CD4-positive, alpha-beta memory T cell (primary cell): Measurements from ENCODE around the gene PLCL1. TPM values are rescaled to one million over a fixed set of nuclear protein-coding genes. Genes with fewer than 3 reads are reported as not detected.
A peak's percentile ranks its signal among the peaks of the same experiment; 100 is the strongest.

ENCODE experiments used
- CTCF ChIA-PET: fragments of 350-600 bp; sonication (Branson Sonifier 250); formaldehyde crosslinking; loops from one replicate; lab custom pipeline; 2021; ENCODE audit warnings: inconsistent platforms; ENCODE audit not compliant: partially characterized antibody; lab: Charles Lee
- POLR2A ChIA-PET: fragments of 350-600 bp; sonication (Branson Sonifier 250); formaldehyde crosslinking; loops from one replicate; lab custom pipeline; 2021; ENCODE audit not compliant: partially characterized antibody; lab: Charles Lee
- DNase-seq, 5 donors: peaks; one replicate each; pipeline versions ENCODE4 v3.0.0 to v3.0.0-alpha.2; 2020 to 2022; ENCODE audit warnings: mixed read lengths in 1 of 5
- H3K27ac ChIP-seq: one replicate; pipeline ENCODE4 v1.7.0; 2013; ENCODE audit warnings: low read depth, low read length
- H3K27me3 ChIP-seq: 2 replicates; pipeline ENCODE4 v1.7.0; 2013; ENCODE audit warnings: mild to moderate bottlenecking, low read length, moderate library complexity; ENCODE audit not compliant: insufficient read depth
- H3K36me3 ChIP-seq: 2 replicates; pipeline ENCODE4 v1.7.0; 2013; ENCODE audit warnings: mild to moderate bottlenecking, low read length, moderate library complexity; ENCODE audit not compliant: insufficient read depth
- H3K4me1 ChIP-seq: 2 replicates; pipeline ENCODE4 v1.7.0; 2013; ENCODE audit warnings: mild to moderate bottlenecking, low read length, moderate library complexity; ENCODE audit not compliant: insufficient read depth
- H3K4me3 ChIP-seq, 2 donors: one replicate each; pipeline ENCODE4 v1.7.0; 2013; ENCODE audit warnings: low read length in 2 of 2, mild to moderate bottlenecking in 1 of 2
- H3K9me3 ChIP-seq, 2 donors: one replicate each; pipeline ENCODE4 v1.7.0; 2013; ENCODE audit warnings: low read length in 2 of 2, control low read depth in 1 of 2; ENCODE audit not compliant: control insufficient read depth in 1 of 2
- H3K27ac Mint-ChIP-seq, 7 donors: one replicate each; pipeline ENCODE4 v1.8.0; 2020 to 2021; ENCODE audit warnings: mixed read lengths in 7 of 7, mild to moderate bottlenecking in 6 of 7, inconsistent platforms in 3 of 7, moderate library complexity in 3 of 7
- H3K27me3 Mint-ChIP-seq, 2 donors: one replicate each; pipeline ENCODE4 v1.8.0; 2020 to 2021; ENCODE audit warnings: mixed read lengths in 2 of 2
- H3K36me3 Mint-ChIP-seq, 2 donors: one replicate each; pipeline ENCODE4 v1.8.0; 2020 to 2021; ENCODE audit warnings: mixed read lengths in 2 of 2, inconsistent platforms in 1 of 2, mild to moderate bottlenecking in 1 of 2
- H3K4me1 Mint-ChIP-seq, 4 donors: one replicate each; pipeline ENCODE4 v1.8.0; 2020 to 2021; ENCODE audit warnings: mixed read lengths in 4 of 4, mild to moderate bottlenecking in 1 of 4
- H3K4me3 Mint-ChIP-seq, 8 donors: one replicate each; pipeline ENCODE4 v1.8.0; 2020 to 2021; ENCODE audit warnings: mixed read lengths in 8 of 8, mild to moderate bottlenecking in 7 of 8, moderate library complexity in 6 of 8, inconsistent platforms in 3 of 8
- H3K9me3 Mint-ChIP-seq, 8 donors: one replicate each; pipeline ENCODE4 v1.8.0; 2020 to 2021; ENCODE audit warnings: mixed read lengths in 8 of 8, mild to moderate bottlenecking in 5 of 8, inconsistent platforms in 3 of 8, moderate library complexity in 1 of 8
- intact Hi-C: fragments of 100-400 bp; cut with micrococcal nuclease; formaldehyde crosslinking; loops from one replicate; pipeline ENCODE4 v1.15.1; 2023
- polyA plus RNA-seq, 2 donors: library from polyadenylated mRNA; unstranded; fragments of 300-500 nt; fragmentation: Illumina TruSeq; gene quantifications; one replicate each; pipeline ENCODE4 v1.2.3, GENCODE V29; 2021
- total RNA-seq, 2 experiments: library from RNA; stranded (reverse); gene quantifications; one replicate each; pipeline ENCODE4 v1.2.3, GENCODE V29; 2021

PLCL1 gene
- total and polyA plus RNA-seq, 4 experiments from 2014 or later, result 5.5 to 17.6 (median 12.4) TPM

DNA sequence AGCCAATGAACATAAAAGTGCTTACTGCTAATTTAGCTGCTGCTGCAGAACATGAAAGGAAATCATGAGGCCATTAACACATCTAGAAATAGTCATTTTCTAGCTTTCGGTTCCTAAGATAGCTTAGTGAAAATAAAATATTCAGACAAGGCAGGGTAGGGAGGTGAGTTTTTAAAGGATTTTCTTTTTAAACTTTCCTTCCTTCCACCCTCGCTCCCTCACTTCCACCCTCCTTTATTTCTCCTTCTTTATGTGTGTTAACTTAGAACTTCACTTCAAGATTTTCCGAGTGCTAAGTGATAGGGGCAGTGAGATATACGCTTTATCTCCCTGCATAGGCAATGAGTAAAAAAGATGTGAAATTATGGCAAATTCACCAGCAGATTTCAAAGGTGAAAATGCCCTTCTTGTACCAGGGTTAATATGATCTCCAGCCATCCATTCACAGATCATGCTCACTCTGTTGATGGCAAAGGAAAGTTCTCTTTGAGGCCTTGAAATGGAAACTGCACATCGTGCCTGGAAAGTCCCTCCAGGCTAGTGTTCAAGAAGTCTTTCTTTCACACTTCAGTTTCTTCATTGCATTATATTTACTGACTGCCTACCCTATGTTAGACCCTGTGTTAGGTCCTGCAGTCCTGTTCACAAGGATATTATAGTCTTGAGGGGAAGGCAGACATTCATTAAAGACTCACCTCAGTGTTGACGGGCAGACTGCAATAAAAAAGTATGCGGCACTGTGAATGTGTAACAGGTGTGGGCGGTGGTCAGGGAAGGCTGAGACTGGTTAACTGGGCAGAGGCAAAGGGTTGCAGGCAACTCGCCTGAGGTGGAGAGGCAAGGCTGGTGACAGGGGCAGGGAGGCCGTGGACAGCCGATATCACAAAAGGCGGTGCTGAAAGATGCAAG is 200.8 kb downstream of the PLCL1 start:
- Mint-ChIP-seq H3K36me3 (peaks cover 16 to 23% of the 10 kb centered on the region in 2 donors), H3K9me3 (peaks cover 0 to 14% (median 7%) of the 10 kb centered on the region in 8 donors), H3K4me1 (peaks cover 30 to 50% (median 44%) of the 10 kb centered on the region in 4 donors), H3K4me3 (peak overlapping the region; percentile 70 to 86 (median 80)), H3K27me3 (no peaks in the 10 kb centered on the region), H3K27ac (peak overlapping the region; percentile 71 to 93 (median 90))
- H3K9me3 ChIP-seq, result no peaks in the 10 kb centered on the region
- intact Hi-C loops, result loop anchor here (5.0 kb wide), 2 partner anchors 37 to 122 kb away; no protein-coding TSS in a partner anchor
- H3K4me3 ChIP-seq, result no peak overlapping the region
- peak; percentile 12 to 55 (median 31) for DNase-seq
- peaks cover 36% of the 10 kb centered on the region for H3K4me1 ChIP-seq
- ChIA-PET CTCF (interaction anchor here (1.0 kb wide), 1 partner anchor 150 kb away, joined by 3 read pairs; no protein-coding TSS in a partner anchor), POLR2A (no interaction called here)
- H3K36me3 ChIP-seq, result no peaks in the 10 kb centered on the region
- peak overlapping the region; percentile 30 for H3K27ac ChIP-seq
- no peaks in the 10 kb centered on the region for H3K27me3 ChIP-seq

DNA sequence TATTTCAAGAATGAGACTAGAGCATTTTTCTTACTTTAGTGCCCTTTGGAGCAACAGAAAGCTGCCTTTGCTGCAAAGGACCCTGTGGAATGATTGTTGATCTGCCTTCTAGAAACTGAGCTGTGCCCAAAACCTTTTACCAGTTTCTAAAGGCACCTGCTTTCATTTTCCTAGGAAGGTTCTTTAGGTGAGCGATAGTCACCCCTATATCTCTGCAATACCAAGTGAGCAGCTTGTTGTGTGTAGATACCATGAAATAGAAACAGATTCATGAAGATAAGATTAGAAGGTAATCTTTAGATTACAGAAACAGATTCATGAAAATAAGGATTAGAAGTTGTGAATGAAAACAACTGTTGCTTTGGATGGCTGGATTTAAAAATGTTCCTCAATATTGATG is 202.3 kb downstream of the PLCL1 start:
- H3K9me3 ChIP-seq, result no peaks in the 10 kb centered on the region
- peaks cover 36% of the 10 kb centered on the region for H3K4me1 ChIP-seq
- intact Hi-C loops, result loop anchor here (5.0 kb wide), 2 partner anchors 36 to 121 kb away; no protein-coding TSS in a partner anchor
- CTCF ChIA-PET, result no interaction called here
- H3K27ac ChIP-seq, result peak overlapping the region; percentile 10
- H3K36me3 Mint-ChIP-seq, result peaks cover 21 to 30% of the 10 kb centered on the region in 2 donors
- no peak for DNase-seq
- no peaks in the 10 kb centered on the region for H3K27me3 Mint-ChIP-seq
- peaks cover 28 to 50% (median 41%) of the 10 kb centered on the region in 4 donors for H3K4me1 Mint-ChIP-seq
- no peak overlapping the region for H3K4me3 ChIP-seq
- H3K9me3 Mint-ChIP-seq, result peaks cover 0 to 25% (median 20%) of the 10 kb centered on the region in 8 donors
- no peaks in the 10 kb centered on the region for H3K36me3 ChIP-seq
- POLR2A ChIA-PET, result interaction anchor here (0.8 kb wide), 1 partner anchor 10 kb away, joined by 3 read pairs; no protein-coding TSS in a partner anchor
- peak overlapping the region in 4 of 8 donors; percentile 19 to 86 (median 38) for H3K4me3 Mint-ChIP-seq
- no peaks in the 10 kb centered on the region for H3K27me3 ChIP-seq
- H3K27ac Mint-ChIP-seq, result peak overlapping the region in 5 of 7 donors; percentile 37 to 92 (median 82)

DNA sequence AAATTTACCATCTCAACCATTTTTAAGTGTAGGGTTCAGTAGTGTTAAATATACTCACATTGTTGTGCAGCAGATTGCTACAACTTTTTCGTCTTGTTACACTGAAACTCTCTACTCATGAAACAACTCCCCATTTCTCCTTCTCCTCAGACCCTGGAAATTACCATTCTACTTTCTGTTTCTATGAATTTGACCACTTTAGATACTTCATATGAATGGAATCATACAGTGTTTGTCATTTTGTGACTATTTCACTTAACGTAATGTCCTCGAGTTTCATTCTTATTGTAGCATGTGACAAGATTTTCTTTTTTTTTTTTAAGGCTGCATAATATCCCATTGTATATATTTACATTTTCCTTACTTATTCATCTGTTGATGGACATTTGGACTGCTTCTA is 203.8 kb downstream of the PLCL1 start:
- peaks cover 18 to 30% of the 10 kb centered on the region in 2 donors for H3K36me3 Mint-ChIP-seq
- ChIA-PET POLR2A (no interaction called here), CTCF (no interaction called here)
- peaks cover 0 to 34% (median 25%) of the 10 kb centered on the region in 8 donors for H3K9me3 Mint-ChIP-seq
- H3K4me3 ChIP-seq, result no peak overlapping the region
- H3K27ac ChIP-seq, result no peak overlapping the region
- H3K4me1 ChIP-seq, result peaks cover 36% of the 10 kb centered on the region
- H3K4me3 Mint-ChIP-seq, result peak overlapping the region in 1 of 8 donors; percentile 12
- H3K27ac Mint-ChIP-seq, result no peak overlapping the region
- H3K36me3 ChIP-seq, result no peaks in the 10 kb centered on the region
- H3K4me1 Mint-ChIP-seq, result peaks cover 26 to 41% (median 38%) of the 10 kb centered on the region in 4 donors
- no peaks in the 10 kb centered on the region for H3K27me3 Mint-ChIP-seq
- DNase-seq, result no peak
- H3K9me3 ChIP-seq, result no peaks in the 10 kb centered on the region
- no peaks in the 10 kb centered on the region for H3K27me3 ChIP-seq
- intact Hi-C loops, result loop anchor here (5.0 kb wide), 2 partner anchors 34 to 119 kb away; no protein-coding TSS in a partner anchor

DNA sequence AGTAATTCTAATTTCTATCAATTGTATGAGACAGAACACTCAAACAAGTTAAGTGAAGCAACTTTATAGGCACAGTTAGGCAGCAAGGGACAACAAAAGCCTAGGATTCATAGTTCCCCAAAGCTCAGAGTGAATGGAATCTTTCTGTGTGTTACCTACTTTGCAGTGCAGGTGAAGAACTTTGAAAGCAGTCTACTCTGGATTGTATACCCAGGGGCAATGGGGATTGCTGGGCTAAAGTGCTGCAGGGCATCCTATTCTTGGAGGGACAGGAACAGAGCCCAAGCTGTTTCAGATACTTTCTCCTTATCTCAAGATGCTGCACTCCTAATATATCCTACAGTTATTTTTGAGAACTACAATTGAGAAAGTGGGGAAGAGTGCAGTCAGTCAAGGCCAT is 207.6 kb downstream of the PLCL1 start:
- H3K27ac Mint-ChIP-seq, result no peak overlapping the region
- peaks cover 7 to 15% (median 10%) of the 10 kb centered on the region in 4 donors for H3K4me1 Mint-ChIP-seq

DNA sequence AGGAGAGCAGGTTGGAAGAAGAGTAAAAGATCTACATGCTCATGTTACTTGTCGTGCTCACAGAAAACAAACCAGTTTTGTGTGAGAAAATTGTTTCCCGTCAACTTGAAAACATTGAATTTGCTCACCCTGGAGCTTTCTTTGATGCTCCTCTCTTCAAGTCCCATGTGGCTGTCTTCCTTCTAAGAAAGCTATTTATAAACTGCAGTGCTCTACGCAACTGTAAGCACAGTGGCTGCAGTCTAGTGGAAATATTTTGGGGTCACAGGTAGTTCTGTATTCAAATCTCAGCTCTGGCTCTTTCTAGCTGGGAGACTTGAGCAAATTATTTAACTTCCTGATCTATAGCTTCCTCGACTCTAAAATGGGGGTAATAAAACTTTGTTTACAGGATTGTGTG is 211.8 kb downstream of the PLCL1 start:
- no peaks in the 10 kb centered on the region for H3K36me3 ChIP-seq
- intact Hi-C loops, result no loop called here
- H3K4me3 Mint-ChIP-seq, result peak overlapping the region in 1 of 8 donors; percentile 50
- CTCF ChIA-PET, result no interaction called here
- H3K4me1 ChIP-seq, result no peaks in the 10 kb centered on the region
- no peak overlapping the region for H3K4me3 ChIP-seq
- no peaks in the 10 kb centered on the region for H3K27me3 ChIP-seq
- H3K9me3 Mint-ChIP-seq, result peaks cover 0 to 18% (median 9%) of the 10 kb centered on the region in 8 donors
- H3K27ac ChIP-seq, result no peak overlapping the region
- peaks cover 3 to 16% of the 10 kb centered on the region in 2 donors for H3K36me3 Mint-ChIP-seq
- no peak for DNase-seq
- peaks cover 0 to 6% (median 5%) of the 10 kb centered on the region in 4 donors for H3K4me1 Mint-ChIP-seq
- H3K27me3 Mint-ChIP-seq, result no peaks in the 10 kb centered on the region
- H3K27ac Mint-ChIP-seq, result no peak overlapping the region
- POLR2A ChIA-PET, result interaction anchor here (0.9 kb wide), 1 partner anchor 14 kb away, joined by 3 read pairs; no protein-coding TSS in a partner anchor
- no peaks in the 10 kb centered on the region for H3K9me3 ChIP-seq

More for the DNA sequence above, 207.6 kb downstream of the PLCL1 start:
- intact Hi-C loops, result no loop called here
- Histone ChIP-seq H3K27me3 (no peaks in the 10 kb centered on the region), H3K9me3 (no peaks in the 10 kb centered on the region), H3K4me1 (no peaks in the 10 kb centered on the region), H3K36me3 (no peaks in the 10 kb centered on the region), H3K27ac (no peak overlapping the region), H3K4me3 (no peak overlapping the region)
- no peaks in the 10 kb centered on the region for H3K27me3 Mint-ChIP-seq
- H3K4me3 Mint-ChIP-seq, result no peak overlapping the region
- ChIA-PET CTCF (no interaction called here), POLR2A (no interaction called here)
- no peak for DNase-seq
- peaks cover 14 to 33% of the 10 kb centered on the region in 2 donors for H3K36me3 Mint-ChIP-seq
- peaks cover 0 to 35% (median 26%) of the 10 kb centered on the region in 8 donors for H3K9me3 Mint-ChIP-seq

DNA sequence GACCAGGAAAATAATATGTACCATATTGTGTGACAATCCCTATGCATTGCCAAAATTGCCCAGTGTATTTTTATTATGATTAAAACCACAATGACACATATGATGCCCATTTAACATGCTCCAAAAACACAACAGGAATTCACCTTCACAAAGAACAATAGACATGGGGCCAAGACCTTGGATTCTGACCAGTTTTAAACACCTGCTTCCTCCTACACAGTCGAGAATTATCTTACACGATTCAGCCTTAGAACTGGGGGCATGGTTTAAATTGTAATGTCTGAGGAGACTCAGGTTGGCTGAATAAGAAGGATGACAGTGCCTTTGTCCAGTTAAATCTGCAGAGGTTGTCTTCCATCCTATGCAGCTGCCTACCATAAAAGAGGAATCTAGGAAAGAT is 212.7 kb downstream of the PLCL1 start:
- ChIA-PET POLR2A (interaction anchor here (0.9 kb wide), 1 partner anchor 15 kb away, joined by 3 read pairs; no protein-coding TSS in a partner anchor), CTCF (no interaction called here)
- H3K4me3 ChIP-seq, result no peak overlapping the region
- no peaks in the 10 kb centered on the region for H3K36me3 ChIP-seq
- no peak overlapping the region for H3K4me3 Mint-ChIP-seq
- H3K9me3 Mint-ChIP-seq, result peaks cover 0 to 11% (median 3%) of the 10 kb centered on the region in 8 donors
- no peaks in the 10 kb centered on the region for H3K27me3 Mint-ChIP-seq
- H3K4me1 ChIP-seq, result no peaks in the 10 kb centered on the region
- H3K9me3 ChIP-seq, result no peaks in the 10 kb centered on the region
- H3K36me3 Mint-ChIP-seq, result peaks cover 0 to 11% of the 10 kb centered on the region in 2 donors
- no peak for DNase-seq
- H3K4me1 Mint-ChIP-seq, result peaks cover 0 to 6% (median 5%) of the 10 kb centered on the region in 4 donors
- intact Hi-C loops, result no loop called here
- H3K27ac ChIP-seq, result no peak overlapping the region
- no peaks in the 10 kb centered on the region for H3K27me3 ChIP-seq
- H3K27ac Mint-ChIP-seq, result no peak overlapping the region

DNA sequence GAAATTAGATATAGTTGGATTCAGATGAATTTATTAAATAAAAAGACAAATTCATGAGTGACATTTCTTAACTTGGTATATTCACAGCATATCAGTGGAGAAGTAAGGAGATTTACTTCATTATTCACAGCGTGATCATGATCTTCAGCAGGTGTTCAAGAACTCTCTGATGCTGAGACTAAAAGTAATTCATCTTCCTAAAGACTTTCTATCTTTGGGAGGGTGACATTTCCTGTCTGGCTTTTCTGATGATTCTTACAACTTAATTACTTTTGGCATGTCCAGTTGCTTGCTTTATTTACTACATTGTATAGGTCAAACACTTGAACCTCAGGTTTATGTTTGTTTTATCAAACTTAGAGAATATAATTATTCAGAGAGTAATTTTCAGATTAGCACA is 224.6 kb downstream of the PLCL1 start:
- H3K27ac ChIP-seq, result no peak overlapping the region
- CTCF ChIA-PET, result no interaction called here
- Mint-ChIP-seq H3K4me3 (no peak overlapping the region), H3K27ac (peak overlapping the region in 1 of 7 donors; percentile 25), H3K4me1 (peaks cover 5 to 26% (median 10%) of the 10 kb centered on the region in 4 donors), H3K9me3 (peaks cover 0 to 2% (median 0%) of the 10 kb centered on the region in 8 donors), H3K27me3 (no peaks in the 10 kb centered on the region), H3K36me3 (no peaks in the 10 kb centered on the region)
- H3K36me3 ChIP-seq, result no peaks in the 10 kb centered on the region
- intact Hi-C loops, result no loop called here
- no peaks in the 10 kb centered on the region for H3K9me3 ChIP-seq
- POLR2A ChIA-PET, result no interaction called here
- no peak for DNase-seq
- no peaks in the 10 kb centered on the region for H3K27me3 ChIP-seq
- no peaks in the 10 kb centered on the region for H3K4me1 ChIP-seq
- no peak overlapping the region for H3K4me3 ChIP-seq
